Astrocyte (in vitro differentiated cells and primary cell): ENCODE data around the gene FFAR3. TPM values are rescaled to one million over a fixed set of nuclear protein-coding genes. Genes with fewer than 3 reads are reported as not detected.

ENCODE experiments used
- DNase-seq: peaks from one replicate; pipeline ENCODE4 v3.0.0-alpha.2; 2010; ENCODE audit warnings: low read depth
- FAIRE-seq: peaks from 2 replicates; lab custom pipeline; 2011; peaks lifted over from hg19 to GRCh38; lab: Jason Lieb, UNC
- H2AFZ ChIP-seq: 2 replicates; pipeline ENCODE4 v1.6.0; 2012; ENCODE audit warnings: low read depth, low read length, inconsistent platforms
- H3K27ac ChIP-seq: 2 replicates; pipeline ENCODE4 v1.5.1; 2011; ENCODE audit warnings: low read depth, low read length, inconsistent platforms
- H3K27me3 ChIP-seq: 2 replicates; pipeline ENCODE4 v1.6.0; 2011; ENCODE audit warnings: low read length, inconsistent platforms; ENCODE audit not compliant: insufficient read depth
- H3K36me3 ChIP-seq: 2 replicates; pipeline ENCODE4 v1.5.1; 2011; ENCODE audit warnings: low read length, inconsistent platforms; ENCODE audit not compliant: insufficient read depth
- H3K4me1 ChIP-seq: 2 replicates; pipeline ENCODE4 v1.5.1; 2011; ENCODE audit warnings: low read length, inconsistent platforms; ENCODE audit not compliant: insufficient read depth
- H3K4me2 ChIP-seq: 2 replicates; pipeline ENCODE4 v1.6.0; 2012; ENCODE audit warnings: low read length, inconsistent platforms
- H3K4me3 ChIP-seq: 2 replicates; pipeline ENCODE4 v1.5.1; 2011; ENCODE audit warnings: low read depth, mild to moderate bottlenecking, low read length, inconsistent platforms; ENCODE audit not compliant: insufficient read depth
- H3K79me2 ChIP-seq: 2 replicates; pipeline ENCODE4 v1.6.0; 2012; ENCODE audit warnings: mild to moderate bottlenecking, low read length, inconsistent platforms; ENCODE audit not compliant: insufficient read depth
- H3K9ac ChIP-seq: 2 replicates; pipeline ENCODE4 v1.6.0; 2012; ENCODE audit warnings: mild to moderate bottlenecking, low read length, inconsistent platforms
- H3K9me3 ChIP-seq: 2 replicates; pipeline ENCODE4 v1.5.1; 2012; ENCODE audit warnings: low read depth, mild to moderate bottlenecking, low read length, inconsistent platforms; ENCODE audit not compliant: insufficient read depth
- H4K20me1 ChIP-seq: 2 replicates; pipeline ENCODE4 v1.6.0; 2012; ENCODE audit warnings: low read length, inconsistent platforms; ENCODE audit not compliant: insufficient read depth
- H3K27ac Mint-ChIP-seq: one replicate; pipeline ENCODE4 v1.8.0; 2021; ENCODE audit warnings: mild to moderate bottlenecking, mixed read lengths; ENCODE audit not compliant: unreplicated experiment
- H3K27me3 Mint-ChIP-seq: one replicate; pipeline ENCODE4 v1.8.0; 2021; ENCODE audit warnings: low read depth, mixed read lengths; ENCODE audit not compliant: unreplicated experiment
- H3K36me3 Mint-ChIP-seq: one replicate; pipeline ENCODE4 v1.8.0; 2021; ENCODE audit warnings: low read depth, mixed read lengths; ENCODE audit not compliant: unreplicated experiment
- H3K4me1 Mint-ChIP-seq: one replicate; pipeline ENCODE4 v1.8.0; 2021; ENCODE audit warnings: low read depth, mixed read lengths; ENCODE audit not compliant: unreplicated experiment
- H3K4me3 Mint-ChIP-seq: one replicate; pipeline ENCODE4 v1.8.0; 2021; ENCODE audit warnings: mild to moderate bottlenecking, moderate library complexity, mixed read lengths; ENCODE audit not compliant: unreplicated experiment
- H3K9me3 Mint-ChIP-seq: one replicate; pipeline ENCODE4 v1.8.0; 2021; ENCODE audit warnings: mild to moderate bottlenecking, mixed read lengths; ENCODE audit not compliant: unreplicated experiment
- EZH2 ChIP-seq: IDR thresholded peaks from 2 replicates; pipeline ENCODE4 v1.6.1; 2012; ENCODE audit warnings: mild to moderate bottlenecking, low read length, inconsistent platforms; ENCODE audit not compliant: insufficient read depth
- total RNA-seq: library from RNA; stranded (reverse); gene quantifications from 2 replicates; pipeline ENCODE4 v1.2.1, GENCODE V29; 2021
- TF ChIP-seq, protein P1 (sequence below): IDR thresholded peaks from 2 replicates; pipeline ENCODE4 v1.5.1; 2011; ENCODE audit warnings: low read depth, mild to moderate bottlenecking, inconsistent platforms, low read length, moderate library complexity; ENCODE audit not compliant: insufficient read depth

The FFAR3 gene
- total RNA-seq, 1 donor from 2014 or later, result not detected

DNA sequence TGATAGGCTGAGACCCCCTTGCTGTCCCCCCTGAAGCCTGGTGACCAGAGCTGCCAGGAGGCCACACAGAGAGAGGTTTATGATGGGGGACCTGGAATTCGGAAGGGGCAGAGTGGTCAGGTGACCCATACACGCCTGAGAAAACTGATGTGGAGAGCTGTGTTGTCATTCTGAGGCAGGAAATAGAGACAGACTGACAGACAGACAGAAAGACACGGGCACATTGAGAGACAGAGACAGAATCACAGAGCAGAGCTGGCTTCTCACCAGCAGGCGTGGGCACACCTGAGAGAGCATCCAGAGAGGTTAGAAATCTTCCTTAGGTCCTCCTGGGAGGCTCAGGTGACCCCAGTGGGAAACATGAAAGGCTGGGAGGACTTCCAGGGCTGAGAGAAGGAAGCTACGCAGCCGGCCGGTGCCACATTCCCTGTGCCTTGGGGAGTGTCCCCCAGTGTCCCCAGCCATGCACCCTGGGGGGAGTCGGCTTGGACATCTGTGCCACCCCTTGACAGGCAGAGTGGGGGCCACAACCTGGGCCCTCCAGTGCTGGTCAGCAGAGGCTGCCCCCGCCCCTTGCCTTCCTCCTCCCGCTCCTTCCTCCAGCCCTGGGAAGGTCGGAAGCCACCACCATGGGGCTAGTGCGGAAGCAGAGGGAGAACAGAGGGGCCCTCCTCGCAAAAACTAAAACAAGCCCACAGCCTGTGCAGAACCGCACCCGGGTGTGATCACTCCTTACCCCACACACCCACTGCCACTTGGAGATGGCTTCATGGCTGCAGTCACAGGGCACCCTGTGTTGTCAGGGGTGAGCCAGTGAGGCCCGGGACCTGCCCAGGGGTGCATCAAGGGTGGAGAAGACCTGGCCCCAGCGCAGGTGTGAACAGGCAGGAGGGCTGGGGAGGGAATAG, 8.4 kb upstream of the FFAR3 start:
- Histone ChIP-seq H3K4me2 (no peak overlapping the region), H4K20me1 (no peaks in the 10 kb centered on the region), H3K9ac (no peak overlapping the region), H3K36me3 (no peaks in the 10 kb centered on the region), H3K79me2 (no peaks in the 10 kb centered on the region), H3K4me1 (no peaks in the 10 kb centered on the region), H3K4me3 (no peak overlapping the region), H2AFZ (no peak overlapping the region), H3K27me3 (peaks cover 3% of the 10 kb centered on the region), H3K27ac (no peak overlapping the region), H3K9me3 (no peaks in the 10 kb centered on the region)
- Mint-ChIP-seq H3K27ac (no peak overlapping the region), H3K36me3 (no peaks in the 10 kb centered on the region), H3K9me3 (no peaks in the 10 kb centered on the region), H3K4me1 (peaks cover 3% of the 10 kb centered on the region), H3K4me3 (no peak overlapping the region), H3K27me3 (peaks cover 51% of the 10 kb centered on the region)
- TF ChIP-seq EZH2, result no peak
- TF ChIP-seq, protein P1, sequence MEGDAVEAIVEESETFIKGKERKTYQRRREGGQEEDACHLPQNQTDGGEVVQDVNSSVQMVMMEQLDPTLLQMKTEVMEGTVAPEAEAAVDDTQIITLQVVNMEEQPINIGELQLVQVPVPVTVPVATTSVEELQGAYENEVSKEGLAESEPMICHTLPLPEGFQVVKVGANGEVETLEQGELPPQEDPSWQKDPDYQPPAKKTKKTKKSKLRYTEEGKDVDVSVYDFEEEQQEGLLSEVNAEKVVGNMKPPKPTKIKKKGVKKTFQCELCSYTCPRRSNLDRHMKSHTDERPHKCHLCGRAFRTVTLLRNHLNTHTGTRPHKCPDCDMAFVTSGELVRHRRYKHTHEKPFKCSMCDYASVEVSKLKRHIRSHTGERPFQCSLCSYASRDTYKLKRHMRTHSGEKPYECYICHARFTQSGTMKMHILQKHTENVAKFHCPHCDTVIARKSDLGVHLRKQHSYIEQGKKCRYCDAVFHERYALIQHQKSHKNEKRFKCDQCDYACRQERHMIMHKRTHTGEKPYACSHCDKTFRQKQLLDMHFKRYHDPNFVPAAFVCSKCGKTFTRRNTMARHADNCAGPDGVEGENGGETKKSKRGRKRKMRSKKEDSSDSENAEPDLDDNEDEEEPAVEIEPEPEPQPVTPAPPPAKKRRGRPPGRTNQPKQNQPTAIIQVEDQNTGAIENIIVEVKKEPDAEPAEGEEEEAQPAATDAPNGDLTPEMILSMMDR, result no peak
- DNase-seq (no peak), FAIRE-seq (no peak)

DNA sequence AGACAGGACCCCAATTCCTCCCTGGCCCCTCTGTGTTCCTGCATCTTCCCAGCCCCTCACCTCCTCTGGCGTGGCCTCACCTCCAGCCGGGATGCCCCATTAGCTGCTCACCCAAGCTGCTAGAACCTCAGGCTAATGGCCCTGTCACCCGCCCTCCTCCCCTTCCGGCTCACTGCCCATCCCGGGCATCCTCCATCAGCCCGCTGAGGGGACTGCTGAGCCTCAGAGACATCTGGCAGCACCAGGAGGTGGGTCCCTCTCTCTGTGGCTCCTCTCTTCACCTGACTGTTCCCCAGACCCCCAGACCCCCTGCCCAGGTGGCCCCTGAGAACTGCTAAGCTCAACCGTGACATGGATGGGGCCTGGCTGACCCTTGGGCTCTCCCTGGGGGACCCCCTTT, 7.7 kb upstream of the FFAR3 start:
- H3K4me3 Mint-ChIP-seq, result no peak overlapping the region
- no peak overlapping the region for H3K27ac Mint-ChIP-seq
- H3K4me3 ChIP-seq, result no peak overlapping the region
- no peaks in the 10 kb centered on the region for H3K36me3 ChIP-seq
- H3K9ac ChIP-seq, result no peak overlapping the region
- no peak overlapping the region for H3K27ac ChIP-seq
- no peak overlapping the region for H2AFZ ChIP-seq
- DNase-seq, result no peak
- no peaks in the 10 kb centered on the region for H3K4me1 ChIP-seq
- H3K9me3 Mint-ChIP-seq, result no peaks in the 10 kb centered on the region
- H3K4me2 ChIP-seq, result no peak overlapping the region
- H3K79me2 ChIP-seq, result no peaks in the 10 kb centered on the region
- H3K9me3 ChIP-seq, result no peaks in the 10 kb centered on the region
- H3K4me1 Mint-ChIP-seq, result peaks cover 3% of the 10 kb centered on the region
- TF ChIP-seq, protein P1, result no peak
- TF ChIP-seq EZH2, result no peak
- H3K27me3 Mint-ChIP-seq, result peaks cover 44% of the 10 kb centered on the region
- no peak for FAIRE-seq
- peaks cover 3% of the 10 kb centered on the region for H3K27me3 ChIP-seq
- no peaks in the 10 kb centered on the region for H3K36me3 Mint-ChIP-seq
- no peaks in the 10 kb centered on the region for H4K20me1 ChIP-seq
